WTC11 (cell line): Measurements from ENCODE around the gene CNTN5.

Experiments used
- CTCF ChIP-seq: fragments of 200-600 bp; IDR thresholded peaks from 2 replicates; pipeline ENCODE4 v1.8.0; 2022; ENCODE audit warnings: antibody characterized with exemption
- NR2C2 ChIP-seq: sonication (generic); formaldehyde crosslinking; IDR thresholded peaks from 2 replicates; pipeline ENCODE4 v1.8.0; 2022; ENCODE audit warnings: mild to moderate bottlenecking, missing genetic modification reagents
- TEAD4 ChIP-seq: sonication (generic); formaldehyde crosslinking; IDR thresholded peaks from 2 replicates; pipeline ENCODE4 v1.8.0; 2022; ENCODE audit warnings: mild to moderate bottlenecking, missing genetic modification reagents
- TF ChIP-seq, protein P1 (sequence below): sonication (generic); formaldehyde crosslinking; IDR thresholded peaks from 2 replicates; pipeline ENCODE4 v1.8.1; 2022; ENCODE audit warnings: low read depth, mild to moderate bottlenecking, moderate library complexity, missing genetic modification reagents, borderline replicate concordance

GRCh38 chr11:99068832-99069231 lies 48.1 kb downstream of the CNTN5 start:
- TF ChIP-seq CTCF (no peak), NR2C2 (CRISPR knock-in tag) (no peak), TEAD4 (CRISPR knock-in tag) (no peak)
- TF ChIP-seq, protein P1, sequence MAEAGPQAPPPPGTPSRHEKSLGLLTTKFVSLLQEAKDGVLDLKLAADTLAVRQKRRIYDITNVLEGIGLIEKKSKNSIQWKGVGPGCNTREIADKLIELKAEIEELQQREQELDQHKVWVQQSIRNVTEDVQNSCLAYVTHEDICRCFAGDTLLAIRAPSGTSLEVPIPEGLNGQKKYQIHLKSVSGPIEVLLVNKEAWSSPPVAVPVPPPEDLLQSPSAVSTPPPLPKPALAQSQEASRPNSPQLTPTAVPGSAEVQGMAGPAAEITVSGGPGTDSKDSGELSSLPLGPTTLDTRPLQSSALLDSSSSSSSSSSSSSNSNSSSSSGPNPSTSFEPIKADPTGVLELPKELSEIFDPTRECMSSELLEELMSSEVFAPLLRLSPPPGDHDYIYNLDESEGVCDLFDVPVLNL (CRISPR knock-in tag): no peak
